ENCODE data around the gene INO80D.
"Not testable (repeated sequence)": the region's sequence is repeated elsewhere in the genome, so short reads cannot be mapped to it uniquely, and the experiment has no call there.

INO80D gene

GRCh38 chr2:206015746-206016145, 70.2 kb downstream of the INO80D start:
- DNase-seq: not testable (repeated sequence)

- DNase-seq: no peak
Observed at GRCh38 chr2:206011795-206012194, 74.2 kb downstream of the INO80D start.

- DNase-seq: no peak
Observed at GRCh38 chr2:206011018-206011614, 74.9 kb downstream of the INO80D start.

- DNase-seq: no peak
Observed at GRCh38 chr2:206004004-206004693, 81.8 kb downstream of the INO80D start.

GRCh38 chr2:206002440-206002839, 83.5 kb downstream of the INO80D start:
- no peak for DNase-seq

- no peak for DNase-seq
Observed at GRCh38 chr2:206001912-206002311, 84.1 kb downstream of the INO80D start.

GRCh38 chr2:206000776-206001175, 85.2 kb downstream of the INO80D start:
- peak; percentile 57 for DNase-seq

GRCh38 chr2:205998583-205998982, 87.4 kb downstream of the INO80D start:
- no peak for DNase-seq

DNA sequence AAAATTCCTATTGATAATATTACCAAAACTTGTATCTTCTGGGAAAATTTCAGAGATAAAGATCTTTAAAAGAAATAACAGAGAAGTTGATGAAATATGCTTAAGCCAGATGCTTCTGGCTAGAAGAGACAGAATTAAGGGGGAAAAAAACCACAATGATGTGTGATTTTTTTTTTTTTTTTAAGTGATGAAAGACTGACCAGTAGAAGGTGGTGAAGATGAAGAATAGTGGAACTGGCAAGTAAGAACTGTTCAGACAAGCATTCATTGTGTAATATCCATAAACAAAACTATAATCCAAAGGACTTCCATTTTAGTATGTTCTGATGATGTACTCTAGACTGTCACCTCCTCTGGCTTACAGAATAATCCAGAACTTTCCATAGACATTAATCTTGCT, 89.8 kb downstream of the INO80D start:
- no peak for DNase-seq

DNA sequence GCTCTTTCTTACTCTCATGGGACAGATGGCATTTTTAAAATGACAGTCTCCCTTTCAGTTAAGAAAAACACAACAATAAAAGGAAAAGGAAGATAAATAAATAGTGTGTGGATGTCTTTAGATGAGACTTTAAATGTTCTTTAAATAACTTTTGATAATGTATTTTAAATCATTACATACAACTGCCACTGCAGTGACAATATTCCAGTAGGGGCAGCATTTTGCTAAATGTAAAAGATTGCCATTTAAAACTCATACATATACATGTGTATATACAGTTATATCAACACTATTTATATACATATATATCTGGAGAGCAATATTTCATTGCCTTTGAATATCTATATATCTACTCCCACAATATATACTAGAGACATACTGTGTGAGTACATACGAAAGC, 90.7 kb downstream of the INO80D start:
- DNase-seq: no peak

DNA sequence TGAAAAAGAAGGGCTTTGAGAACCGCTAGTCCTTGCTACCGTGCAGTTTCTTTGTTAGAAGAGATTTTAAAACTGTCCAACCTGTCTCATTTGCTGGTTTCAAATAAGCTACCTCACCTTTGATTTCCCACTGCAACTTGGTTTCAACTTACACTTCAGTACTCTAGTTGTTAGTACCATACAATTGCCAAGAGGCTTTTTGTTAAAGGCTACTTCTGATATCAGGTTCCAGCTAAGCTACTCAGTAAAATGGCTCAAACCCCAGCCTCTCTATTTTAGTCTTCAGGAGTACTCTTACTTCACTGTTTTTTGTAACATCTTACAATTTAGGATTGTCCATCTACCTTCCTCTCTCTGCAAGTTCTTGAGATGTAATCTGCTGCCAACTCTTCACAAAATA, 91.6 kb downstream of the INO80D start:
- DNase-seq: no peak

DNA sequence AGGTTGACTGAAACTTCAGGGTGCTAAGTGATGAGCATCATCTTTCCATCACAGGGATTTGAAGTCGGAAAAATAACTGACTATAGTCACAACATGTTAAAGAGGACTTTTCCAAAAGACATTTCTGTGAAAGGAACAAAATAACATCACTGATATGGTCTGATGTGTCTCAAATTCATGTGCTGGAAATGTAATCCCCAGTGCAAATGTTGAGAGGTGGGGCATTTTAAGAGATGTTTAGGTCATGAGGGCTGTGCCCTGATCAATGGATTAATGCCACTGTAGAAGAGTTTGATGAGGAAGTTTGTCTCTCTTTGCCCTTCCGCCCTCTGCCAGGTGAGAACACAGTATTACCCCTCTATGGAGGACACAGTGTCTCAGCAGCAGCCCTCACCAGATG, 95.9 kb downstream of the INO80D start:
- DNase-seq: no peak

DNA sequence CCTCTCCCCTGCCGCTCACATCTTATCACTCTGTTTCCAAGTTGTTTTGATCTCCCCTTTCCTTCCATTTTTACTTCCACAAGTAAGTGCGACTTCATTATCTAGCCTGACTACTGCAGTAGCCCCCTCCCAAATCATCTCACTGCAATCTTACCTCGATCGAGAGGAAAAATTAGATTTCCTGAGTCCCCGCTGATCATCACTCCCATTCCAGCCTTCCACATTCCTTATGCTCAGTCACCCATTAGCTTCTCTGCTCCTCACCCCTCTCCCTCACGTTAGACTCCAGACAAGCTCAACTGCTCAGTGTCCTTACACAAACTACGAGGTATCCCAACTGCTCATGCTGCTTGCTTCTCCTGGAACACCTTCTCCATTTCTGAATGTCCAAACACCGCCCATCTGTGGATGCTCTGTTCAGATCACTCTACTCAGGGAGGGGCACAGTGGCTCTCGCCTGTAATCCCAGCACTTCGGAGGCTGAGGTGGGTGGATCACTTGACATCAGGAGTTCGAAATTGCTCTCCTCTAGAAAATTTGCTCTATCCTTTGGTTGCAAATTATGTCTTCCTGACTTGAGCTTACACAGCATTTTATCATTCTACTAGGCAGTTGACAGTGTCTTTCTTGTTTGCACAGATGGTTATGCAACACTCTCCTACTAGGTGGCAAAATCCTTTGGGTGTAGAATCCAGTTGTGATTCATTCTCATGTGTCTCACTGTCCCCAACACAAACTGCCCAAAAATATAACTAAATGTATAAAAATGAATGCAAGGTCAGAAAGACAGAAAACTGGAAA, 96.5 kb downstream of the INO80D start:
- DNase-seq: no peak

GRCh38 chr2:205988681-205989080, 97.3 kb downstream of the INO80D start:
- DNase-seq: not testable (repeated sequence)

DNA sequence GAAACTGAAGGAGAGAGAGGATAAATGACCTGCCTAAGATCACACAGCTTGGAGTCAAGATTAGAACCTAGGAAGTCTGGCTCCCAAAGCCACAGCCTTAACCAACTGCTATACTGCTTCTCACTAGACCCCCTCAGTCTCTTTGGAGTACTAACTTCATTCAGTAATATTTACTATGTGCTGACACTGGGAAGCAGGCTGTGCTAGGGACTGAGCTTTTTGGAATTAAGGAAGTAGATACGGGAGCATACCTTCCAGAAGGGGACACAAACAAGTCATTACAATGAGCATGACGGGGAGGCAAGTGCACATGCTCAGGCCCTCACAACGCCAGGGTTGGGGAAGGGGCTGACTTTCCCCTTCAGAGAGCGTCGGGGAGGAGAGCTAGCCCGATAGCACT, 97.7 kb downstream of the INO80D start:
- DNase-seq: no peak

- DNase-seq: not testable (repeated sequence)
Observed at GRCh38 chr2:205986334-205986733, 99.6 kb downstream of the INO80D start.

DNA sequence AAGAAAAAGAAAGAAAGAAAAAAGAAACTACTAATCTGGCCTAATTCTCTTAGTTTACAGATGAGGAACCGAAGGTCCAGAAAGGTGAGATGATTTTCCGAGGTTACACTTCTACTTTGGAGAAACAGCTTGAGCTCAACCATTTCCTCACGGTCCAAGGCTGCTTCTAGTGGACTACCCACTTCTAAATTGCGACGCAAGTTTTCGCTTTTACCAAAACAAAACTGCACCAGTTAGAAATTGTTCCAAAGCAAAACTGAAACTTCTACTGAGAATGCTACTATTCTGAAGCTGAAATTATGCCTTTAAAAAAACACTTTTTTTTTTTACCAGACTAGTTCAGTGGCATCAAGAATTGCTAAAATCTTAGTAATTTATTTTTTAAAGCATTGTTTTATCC, 101.6 kb downstream of the INO80D start:
- no peak for DNase-seq

GRCh38 chr2:205982776-205983327, 103.1 kb downstream of the INO80D start:
- DNase-seq: no peak

DNA sequence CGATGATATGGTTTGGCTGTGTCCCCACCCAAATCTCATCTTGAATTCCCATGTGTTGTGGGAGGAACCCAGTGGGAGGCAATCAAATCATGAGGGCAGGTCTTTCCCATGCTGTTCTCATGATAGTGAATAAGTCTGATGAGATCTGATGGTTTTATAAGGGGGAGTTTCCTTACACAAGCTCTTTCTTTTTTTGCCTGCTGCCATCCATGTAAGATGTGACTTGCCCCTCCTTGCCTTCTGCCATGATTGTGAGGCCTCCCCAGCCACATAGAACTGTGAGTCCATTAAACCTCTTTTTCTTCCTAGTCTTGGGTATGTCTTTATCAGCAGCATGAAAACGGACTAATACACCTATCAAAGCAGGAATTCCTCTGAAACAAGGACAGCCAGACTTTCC, 107.2 kb downstream of the INO80D start:
- DNase-seq: not testable (repeated sequence)

DNA sequence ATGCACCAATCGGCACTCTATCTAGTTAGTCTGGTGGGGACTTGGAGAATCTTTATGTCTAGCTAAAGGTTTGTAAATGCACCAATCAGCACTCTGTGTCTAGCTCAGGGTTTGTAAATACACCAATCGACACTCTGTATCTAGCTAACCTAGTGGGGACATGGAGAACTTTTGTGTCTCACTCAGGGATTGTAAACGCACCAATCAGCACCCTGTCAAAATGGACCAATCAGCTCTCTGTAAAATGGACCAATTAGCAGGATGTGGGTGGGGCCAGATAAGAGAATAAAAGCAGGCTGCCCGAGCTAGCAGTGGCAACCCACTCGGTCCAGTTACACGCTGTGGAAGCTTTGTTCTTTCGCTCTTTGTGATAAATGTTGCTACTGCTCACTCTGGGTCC, 108.3 kb downstream of the INO80D start:
- not testable (repeated sequence) for DNase-seq

DNA sequence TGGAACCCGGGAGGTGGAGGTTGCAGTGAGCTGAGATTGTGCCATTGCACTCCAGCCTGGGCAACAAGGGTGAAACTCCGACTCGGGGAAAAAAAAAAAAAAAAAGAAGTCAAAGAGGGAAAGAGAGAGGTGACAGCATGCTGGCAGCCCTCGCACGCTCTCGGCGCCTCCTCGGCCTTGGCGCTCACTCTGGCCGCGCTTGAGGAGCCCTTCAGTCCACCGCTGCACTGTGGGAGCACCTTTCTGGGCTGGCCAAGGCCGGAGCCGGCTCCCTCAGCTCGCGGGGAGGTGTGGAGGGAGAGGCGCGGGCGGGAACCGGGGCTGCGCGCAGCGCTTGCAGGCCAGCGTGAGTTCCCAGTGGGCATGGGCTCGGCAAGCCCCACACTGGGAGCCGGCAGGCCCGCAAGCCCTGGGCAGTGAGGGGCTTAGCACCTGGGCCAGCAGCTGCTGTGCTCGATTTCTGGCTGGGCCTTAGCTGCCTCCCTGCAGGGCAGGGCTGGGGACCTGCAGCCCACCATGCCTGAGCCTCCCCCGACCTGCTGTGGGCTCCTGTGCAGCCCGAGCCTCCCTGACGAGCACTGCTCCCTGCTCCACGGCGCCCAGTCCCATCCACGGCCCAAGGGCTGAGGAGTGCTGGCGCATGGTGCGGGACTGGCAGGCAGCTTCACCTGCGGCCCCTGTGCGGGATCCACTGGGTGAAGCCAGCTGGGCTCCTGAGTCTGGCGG, 108.9 kb downstream of the INO80D start:
- DNase-seq: not testable (repeated sequence)

- DNase-seq: no peak
Observed at GRCh38 chr2:205976120-205976814, 109.7 kb downstream of the INO80D start.
